ENCODE measurements around the gene MED1. TPM values are rescaled to one million over a fixed set of nuclear protein-coding genes. Genes with fewer than 3 reads are reported as not detected.

MED1 gene
- total and polyA plus RNA-seq, 7 donors = 4.2 to 22.5 (median 18.3) TPM

DNA sequence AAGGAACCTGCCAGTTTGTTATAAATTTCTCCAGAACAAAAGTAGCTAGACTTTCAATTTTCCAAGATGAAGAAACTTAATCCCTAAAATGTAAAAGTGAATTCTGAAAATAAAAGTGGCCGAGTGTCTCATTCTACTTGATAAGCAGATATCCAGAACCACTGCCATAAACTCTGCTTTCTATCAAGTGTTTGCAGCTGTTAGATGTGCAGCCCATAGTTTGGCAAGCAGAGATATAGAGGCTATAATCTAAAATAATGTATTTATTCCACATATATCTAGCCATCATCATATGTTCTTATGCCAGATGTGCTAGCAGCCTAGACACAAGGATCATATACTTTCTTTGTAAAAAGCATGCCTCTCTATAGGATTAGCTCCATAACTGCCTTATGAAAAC lies 34.9 kb downstream of the MED1 start:
- Histone ChIP-seq H3K9me3 (no peaks in the 10 kb centered on the region), H3K27me3 (no peaks in the 10 kb centered on the region), H3K27ac (no peak overlapping the region), H3K36me3 (peaks cover 26 to 97% (median 54%) of the 10 kb centered on the region in 4 donors), H3K4me3 (no peak overlapping the region), H3K4me1 (no peaks in the 10 kb centered on the region)
- intact Hi-C loops (cut with DNase I) = no loop called here
- 89 to 92% methylated on average over 1 of the region's 1 CpG for WGBS, 2 donors
- no peak for TF ChIP-seq POLR2AphosphoS5 (IDR thresholded peaks at IDR 0.05)
- no peak for TF ChIP-seq EP300 (IDR thresholded peaks at IDR 0.05)
- TF ChIP-seq POLR2A (IDR thresholded peaks at IDR 0.05) = no peak
- no peak for DNase-seq

DNA sequence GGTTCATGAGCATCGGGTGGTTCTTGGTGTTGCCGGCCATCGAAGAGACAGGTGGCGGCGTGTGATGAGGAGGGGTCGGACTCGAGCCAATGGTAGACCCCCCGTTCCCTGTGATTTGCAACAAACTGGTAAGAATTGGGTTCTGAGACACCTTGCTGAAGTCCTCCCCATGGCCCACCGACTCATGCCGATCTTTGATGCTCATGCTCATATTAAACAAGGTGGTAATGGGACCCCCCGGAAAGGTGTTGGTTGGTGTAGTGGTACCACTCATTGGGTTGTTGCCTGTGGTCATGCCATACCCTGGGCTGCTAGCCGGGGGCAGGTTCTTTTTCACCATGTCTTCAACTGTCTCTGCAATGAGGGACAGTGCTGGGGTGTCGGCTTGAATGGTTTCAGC lies 40.8 kb downstream of the MED1 start:
- H3K27ac ChIP-seq = no peak overlapping the region
- H3K9me3 ChIP-seq = no peaks in the 10 kb centered on the region
- TF ChIP-seq, protein P1, sequence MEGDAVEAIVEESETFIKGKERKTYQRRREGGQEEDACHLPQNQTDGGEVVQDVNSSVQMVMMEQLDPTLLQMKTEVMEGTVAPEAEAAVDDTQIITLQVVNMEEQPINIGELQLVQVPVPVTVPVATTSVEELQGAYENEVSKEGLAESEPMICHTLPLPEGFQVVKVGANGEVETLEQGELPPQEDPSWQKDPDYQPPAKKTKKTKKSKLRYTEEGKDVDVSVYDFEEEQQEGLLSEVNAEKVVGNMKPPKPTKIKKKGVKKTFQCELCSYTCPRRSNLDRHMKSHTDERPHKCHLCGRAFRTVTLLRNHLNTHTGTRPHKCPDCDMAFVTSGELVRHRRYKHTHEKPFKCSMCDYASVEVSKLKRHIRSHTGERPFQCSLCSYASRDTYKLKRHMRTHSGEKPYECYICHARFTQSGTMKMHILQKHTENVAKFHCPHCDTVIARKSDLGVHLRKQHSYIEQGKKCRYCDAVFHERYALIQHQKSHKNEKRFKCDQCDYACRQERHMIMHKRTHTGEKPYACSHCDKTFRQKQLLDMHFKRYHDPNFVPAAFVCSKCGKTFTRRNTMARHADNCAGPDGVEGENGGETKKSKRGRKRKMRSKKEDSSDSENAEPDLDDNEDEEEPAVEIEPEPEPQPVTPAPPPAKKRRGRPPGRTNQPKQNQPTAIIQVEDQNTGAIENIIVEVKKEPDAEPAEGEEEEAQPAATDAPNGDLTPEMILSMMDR (IDR thresholded peaks at IDR 0.05) = no peak
- TF ChIP-seq POLR2AphosphoS5 (IDR thresholded peaks at IDR 0.05) (no peak), EP300 (IDR thresholded peaks at IDR 0.05) (no peak), POLR2A (IDR thresholded peaks at IDR 0.05) (no peak)
- H3K27me3 ChIP-seq = no peaks in the 10 kb centered on the region
- WGBS, 2 donors = 96 to 98% methylated on average over 13 of the region's 13 CpGs
- intact Hi-C loops (cut with DNase I) = no loop called here
- peaks cover 24 to 93% (median 43%) of the 10 kb centered on the region in 4 donors for H3K36me3 ChIP-seq
- H3K4me1 ChIP-seq = no peaks in the 10 kb centered on the region
- H3K4me3 ChIP-seq = no peak overlapping the region
- no peak for DNase-seq

DNA sequence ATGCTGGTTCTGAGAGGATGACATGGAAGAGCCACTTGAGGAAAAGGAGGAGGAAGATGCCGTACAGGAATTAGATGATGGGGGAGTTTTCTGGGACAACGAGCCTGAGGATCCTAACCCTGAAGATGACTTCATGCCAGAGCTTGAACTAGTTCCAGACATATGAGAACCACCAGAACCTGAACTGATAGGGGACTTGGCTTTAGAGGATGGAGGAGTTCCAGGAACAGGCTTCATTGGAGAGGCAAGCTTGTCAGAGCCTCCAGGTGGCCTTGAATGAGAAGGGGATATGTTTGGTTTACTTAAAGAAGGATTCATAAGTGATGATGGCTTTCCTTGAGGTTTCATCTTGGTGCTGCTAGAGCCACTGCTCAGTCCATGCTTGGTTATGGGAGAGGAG lies 42.7 kb downstream of the MED1 start:
- Histone ChIP-seq H3K9me3 (no peaks in the 10 kb centered on the region), H3K4me3 (no peak overlapping the region), H3K4me1 (no peaks in the 10 kb centered on the region), H3K36me3 (peaks cover 15 to 81% (median 33%) of the 10 kb centered on the region in 4 donors), H3K27ac (no peak overlapping the region), H3K27me3 (no peaks in the 10 kb centered on the region)
- WGBS, 2 donors = 87 to 93% methylated on average over 2 of the region's 2 CpGs
- no peak for DNase-seq
- TF ChIP-seq POLR2AphosphoS5 (IDR thresholded peaks at IDR 0.05) (no peak), POLR2A (IDR thresholded peaks at IDR 0.05) (no peak), EP300 (IDR thresholded peaks at IDR 0.05) (no peak)
- TF ChIP-seq, protein P1 (IDR thresholded peaks at IDR 0.05) = no peak
- intact Hi-C loops (cut with DNase I) = no loop called here

GRCh38 chr17:39406951-39407350 lies 44.1 kb downstream of the MED1 start:
- TF ChIP-seq POLR2AphosphoS5 (IDR thresholded peaks at IDR 0.05) = no peak
- intact Hi-C loops (cut with DNase I) = no loop called here
- H3K36me3 ChIP-seq = peaks cover 10 to 67% (median 26%) of the 10 kb centered on the region in 4 donors
- DNase-seq = no peak
- H3K9me3 ChIP-seq = no peaks in the 10 kb centered on the region
- WGBS, 2 donors = 34 to 63% methylated on average over 1 of the region's 1 CpG
- H3K4me1 ChIP-seq = peaks cover 0 to 4% (median 2%) of the 10 kb centered on the region in 4 donors
- H3K4me3 ChIP-seq = no peak overlapping the region
- no peak overlapping the region for H3K27ac ChIP-seq
- no peaks in the 10 kb centered on the region for H3K27me3 ChIP-seq

- 8 to 50% methylated on average over 1 of the region's 1 CpG for WGBS, 2 donors
- no peak for DNase-seq
- peaks cover 8 to 52% (median 18%) of the 10 kb centered on the region in 4 donors for H3K36me3 ChIP-seq
- no peaks in the 10 kb centered on the region for H3K27me3 ChIP-seq
- no peak overlapping the region for H3K4me3 ChIP-seq
- H3K9me3 ChIP-seq = no peaks in the 10 kb centered on the region
- TF ChIP-seq, protein P1 (IDR thresholded peaks at IDR 0.05) = no peak
- no peak for TF ChIP-seq POLR2A (IDR thresholded peaks at IDR 0.05)
- TF ChIP-seq POLR2AphosphoS5 (IDR thresholded peaks at IDR 0.05) = no peak
- TF ChIP-seq EP300 (IDR thresholded peaks at IDR 0.05) = no peak
- H3K27ac ChIP-seq = no peak overlapping the region
- peaks cover 0 to 8% (median 4%) of the 10 kb centered on the region in 4 donors for H3K4me1 ChIP-seq
- intact Hi-C loops (cut with DNase I) = no loop called here
These were observed 45.6 kb downstream of the MED1 start for GRCh38 chr17:39405436-39405835.
